Vagina (tissue), 2 donors: ENCODE results near the gene RANBP17. TPM values are rescaled to one million over a fixed set of nuclear protein-coding genes. Genes with fewer than 3 reads are reported as not detected.
"Not testable (repeated sequence)": the region's sequence is repeated elsewhere in the genome, so short reads cannot be mapped to it uniquely, and the experiment has no call there.

Source experiments
- DNase-seq, 2 donors: peaks; one replicate each; pipeline ENCODE4 v3.0.0-alpha.2; 2017; ENCODE audit errors: extremely low spot score in 2 of 2
- H3K27ac ChIP-seq: fragments of 200-600 bp; sonication (generic); one replicate; pipeline ENCODE4 v1.5.1; 2019
- H3K27me3 ChIP-seq: fragments of 200-600 bp; sonication (generic); one replicate; pipeline ENCODE4 v1.5.1; 2019
- H3K36me3 ChIP-seq, 2 donors: fragments of 200-600 bp; sonication (generic); one replicate each; pipeline ENCODE4 v1.5.1; 2017 to 2019
- H3K4me1 ChIP-seq: fragments of 200-600 bp; sonication (generic); one replicate; pipeline ENCODE4 v1.5.1; 2019
- H3K4me3 ChIP-seq, 2 donors: fragments of 200-600 bp; sonication (generic); 1 replicate in 1 of 2; 2 replicates in 1 of 2; pipeline ENCODE4 v1.5.1; 2016 to 2019
- H3K9me3 ChIP-seq: fragments of 200-600 bp; sonication (generic); one replicate; pipeline ENCODE4 v1.5.1; 2019
- POLR2A ChIP-seq, 2 donors: fragments of 450-650 bp; IDR thresholded peaks; one replicate each; pipeline ENCODE4 v1.6.1; 2017; ENCODE audit warnings: antibody characterized with exemption in 2 of 2, mild to moderate bottlenecking in 2 of 2, moderate library complexity in 2 of 2
- POLR2AphosphoS5 ChIP-seq, 2 donors: sonication (generic); formaldehyde crosslinking; IDR thresholded peaks; one replicate each; pipeline ENCODE4 v1.9.0; 2017; ENCODE audit warnings: antibody characterized with exemption in 2 of 2, mild to moderate bottlenecking in 2 of 2, low read depth in 1 of 2; ENCODE audit not compliant: insufficient read depth in 1 of 2
- intact Hi-C: fragments of 100-400 bp; cut with DNase I; formaldehyde crosslinking; loops from one replicate; pipeline ENCODE4 v1.15.1; 2023
- total RNA-seq: library from RNA; depleted of rRNA; stranded (reverse); fragments of >200 nt; gene quantifications from one replicate; pipeline ENCODE4 v1.2.3, GENCODE V29; 2016
- TF ChIP-seq, protein P1 (sequence below), 3 experiments: fragments of 450-650 bp in 2 of 3; fragments of 200-600 bp in 1 of 3; sonication (generic) in 1 of 3; IDR thresholded peaks; one replicate each; pipeline ENCODE4 v1.5.1; 2017 to 2019; ENCODE audit warnings: antibody characterized with exemption in 3 of 3, mild to moderate bottlenecking in 2 of 3, moderate library complexity in 2 of 3

RANBP17 gene
- total RNA-seq, 1 donor from 2014 or later, result 5.4 TPM

DNA sequence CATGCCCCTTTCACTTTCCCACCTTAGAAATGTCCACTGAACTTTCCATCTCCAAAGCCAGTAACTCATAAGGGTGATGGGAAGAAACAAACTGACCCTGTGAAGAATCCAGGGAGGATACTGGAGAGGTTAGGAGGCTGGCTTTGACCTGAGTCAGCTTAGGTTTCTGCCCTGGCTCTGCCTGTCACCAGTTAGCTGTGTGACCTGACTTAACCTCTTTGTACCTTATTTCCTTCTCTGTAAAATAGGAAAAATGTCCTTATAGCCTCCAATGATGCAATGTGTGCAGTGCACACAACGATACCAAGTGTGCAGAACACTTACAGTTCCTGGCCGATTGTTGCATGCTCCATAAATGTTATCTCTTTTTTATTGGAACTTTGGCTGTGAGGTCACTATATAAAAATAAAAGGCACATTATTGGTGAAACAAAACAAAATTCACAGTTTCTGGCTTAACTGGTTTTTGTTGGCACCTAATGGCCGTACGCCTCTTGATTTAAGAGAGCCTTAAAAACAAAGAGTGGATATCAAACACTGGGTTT is 40.5 kb upstream of the RANBP17 start:
- Histone ChIP-seq H3K4me1 (no peaks in the 10 kb centered on the region), H3K27me3 (no peaks in the 10 kb centered on the region), H3K9me3 (no peaks in the 10 kb centered on the region), H3K27ac (no peak overlapping the region), H3K36me3 (no peaks in the 10 kb centered on the region), H3K4me3 (no peak overlapping the region)
- intact Hi-C loops, result no loop called here
- TF ChIP-seq POLR2A (IDR thresholded peaks at IDR 0.05), result no peak
- no peak for TF ChIP-seq POLR2AphosphoS5 (IDR thresholded peaks at IDR 0.05; ENCODE audit: insufficient read depth in 1 of 2, low read depth in 1 of 2)
- TF ChIP-seq, protein P1, sequence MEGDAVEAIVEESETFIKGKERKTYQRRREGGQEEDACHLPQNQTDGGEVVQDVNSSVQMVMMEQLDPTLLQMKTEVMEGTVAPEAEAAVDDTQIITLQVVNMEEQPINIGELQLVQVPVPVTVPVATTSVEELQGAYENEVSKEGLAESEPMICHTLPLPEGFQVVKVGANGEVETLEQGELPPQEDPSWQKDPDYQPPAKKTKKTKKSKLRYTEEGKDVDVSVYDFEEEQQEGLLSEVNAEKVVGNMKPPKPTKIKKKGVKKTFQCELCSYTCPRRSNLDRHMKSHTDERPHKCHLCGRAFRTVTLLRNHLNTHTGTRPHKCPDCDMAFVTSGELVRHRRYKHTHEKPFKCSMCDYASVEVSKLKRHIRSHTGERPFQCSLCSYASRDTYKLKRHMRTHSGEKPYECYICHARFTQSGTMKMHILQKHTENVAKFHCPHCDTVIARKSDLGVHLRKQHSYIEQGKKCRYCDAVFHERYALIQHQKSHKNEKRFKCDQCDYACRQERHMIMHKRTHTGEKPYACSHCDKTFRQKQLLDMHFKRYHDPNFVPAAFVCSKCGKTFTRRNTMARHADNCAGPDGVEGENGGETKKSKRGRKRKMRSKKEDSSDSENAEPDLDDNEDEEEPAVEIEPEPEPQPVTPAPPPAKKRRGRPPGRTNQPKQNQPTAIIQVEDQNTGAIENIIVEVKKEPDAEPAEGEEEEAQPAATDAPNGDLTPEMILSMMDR (IDR thresholded peaks at IDR 0.05), result no peak
- DNase-seq, result no peak

DNA sequence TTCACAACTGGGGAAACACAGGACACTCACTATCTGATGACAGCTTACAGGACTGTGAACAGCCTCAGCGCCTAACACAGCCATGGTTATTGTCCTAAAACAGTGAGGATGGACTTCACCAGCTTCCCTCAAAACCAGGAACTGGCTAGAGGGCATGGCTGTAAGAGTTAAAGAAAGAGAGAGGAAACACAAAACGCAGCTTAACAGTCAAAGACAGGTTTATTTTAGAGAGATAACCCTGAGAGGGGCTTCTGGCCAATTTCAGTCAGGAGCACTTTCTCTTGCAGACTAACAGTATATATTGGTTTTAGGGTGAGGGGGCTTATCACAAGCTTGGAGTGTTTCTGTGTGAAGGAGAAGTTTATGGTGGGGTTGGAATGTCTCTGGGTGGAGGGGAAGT is 35.7 kb upstream of the RANBP17 start:
- Histone ChIP-seq H3K27me3 (no peaks in the 10 kb centered on the region), H3K9me3 (no peaks in the 10 kb centered on the region), H3K36me3 (no peaks in the 10 kb centered on the region), H3K27ac (no peak overlapping the region), H3K4me3 (no peak overlapping the region), H3K4me1 (no peaks in the 10 kb centered on the region)
- DNase-seq, result no peak
- intact Hi-C loops, result no loop called here
- TF ChIP-seq POLR2A (IDR thresholded peaks at IDR 0.05), result no peak
- TF ChIP-seq, protein P1 (IDR thresholded peaks at IDR 0.05), result no peak
- no peak for TF ChIP-seq POLR2AphosphoS5 (IDR thresholded peaks at IDR 0.05; ENCODE audit: insufficient read depth in 1 of 2, low read depth in 1 of 2)

DNA sequence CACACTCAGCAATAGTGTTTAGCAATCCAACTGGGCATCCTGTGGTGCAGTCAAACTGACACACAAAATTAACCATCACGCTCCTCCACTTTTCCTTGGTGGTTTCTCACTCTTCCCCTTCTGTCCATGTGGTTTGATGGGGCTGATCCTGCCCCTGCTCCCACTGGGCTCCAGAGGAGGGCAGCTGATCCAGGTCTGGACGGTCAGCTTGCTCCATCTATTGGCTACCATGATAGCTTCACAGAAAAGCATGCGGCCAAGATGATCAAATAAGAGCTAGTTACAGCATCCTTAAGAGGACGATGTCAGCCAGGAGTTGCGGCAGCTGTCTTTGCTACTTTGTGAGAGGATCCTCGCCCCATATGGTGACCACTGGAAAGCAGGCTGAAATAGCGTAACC is 29.6 kb upstream of the RANBP17 start:
- no peak for DNase-seq
- Histone ChIP-seq H3K4me1 (no peaks in the 10 kb centered on the region), H3K4me3 (no peak overlapping the region), H3K27me3 (no peaks in the 10 kb centered on the region), H3K9me3 (no peaks in the 10 kb centered on the region), H3K27ac (no peak overlapping the region), H3K36me3 (no peaks in the 10 kb centered on the region)
- no peak for TF ChIP-seq POLR2AphosphoS5 (IDR thresholded peaks at IDR 0.05; ENCODE audit: insufficient read depth in 1 of 2, low read depth in 1 of 2)
- no peak for TF ChIP-seq POLR2A (IDR thresholded peaks at IDR 0.05)
- TF ChIP-seq, protein P1 (IDR thresholded peaks at IDR 0.05), result no peak
- intact Hi-C loops, result no loop called here

DNA sequence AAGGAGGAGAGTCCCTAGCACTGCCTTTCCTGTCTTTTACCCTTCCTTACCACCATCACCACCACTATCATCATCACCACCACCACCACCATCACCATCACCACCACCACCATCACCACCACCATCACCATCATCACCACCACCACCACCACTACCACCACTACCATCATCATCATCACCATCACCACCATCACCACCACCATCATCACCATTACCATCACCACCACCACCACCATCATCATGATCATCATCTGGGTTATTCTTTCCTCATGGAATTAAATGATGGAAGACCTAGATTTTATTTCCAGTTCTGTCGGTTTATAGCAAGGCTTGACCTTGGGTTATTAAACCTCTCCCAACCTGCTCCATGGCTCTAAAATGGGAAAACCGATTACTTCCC is 27.8 kb upstream of the RANBP17 start:
- H3K27me3 ChIP-seq, DNase-seq, H3K4me1 ChIP-seq, H3K36me3 ChIP-seq, intact Hi-C loops, H3K27ac ChIP-seq, H3K9me3 ChIP-seq, H3K4me3 ChIP-seq: not testable (repeated sequence)

DNA sequence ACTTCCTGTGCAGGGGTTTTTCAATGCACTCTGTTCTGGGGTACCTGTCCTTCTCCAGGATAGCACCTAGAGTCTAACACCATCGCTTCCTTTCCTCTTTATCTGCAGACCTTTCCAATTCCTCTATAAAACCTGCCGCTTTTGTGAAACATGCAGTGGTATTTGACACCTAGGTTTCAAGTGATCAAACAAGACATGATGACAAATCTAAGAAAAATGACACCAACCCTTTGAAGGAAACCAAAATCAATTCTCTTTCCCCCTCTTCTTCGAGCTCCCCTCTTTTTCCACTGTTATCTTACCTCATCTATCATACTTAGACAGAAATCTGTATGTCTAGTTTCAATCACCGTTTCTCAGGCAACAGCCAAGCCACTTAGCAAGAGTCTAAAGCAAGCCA is 25.6 kb upstream of the RANBP17 start:
- Histone ChIP-seq H3K4me1 (no peaks in the 10 kb centered on the region), H3K27me3 (no peaks in the 10 kb centered on the region), H3K27ac (no peak overlapping the region), H3K36me3 (no peaks in the 10 kb centered on the region), H3K4me3 (no peak overlapping the region), H3K9me3 (no peaks in the 10 kb centered on the region)
- TF ChIP-seq POLR2A (IDR thresholded peaks at IDR 0.05), result no peak
- intact Hi-C loops, result no loop called here
- no peak for DNase-seq

DNA sequence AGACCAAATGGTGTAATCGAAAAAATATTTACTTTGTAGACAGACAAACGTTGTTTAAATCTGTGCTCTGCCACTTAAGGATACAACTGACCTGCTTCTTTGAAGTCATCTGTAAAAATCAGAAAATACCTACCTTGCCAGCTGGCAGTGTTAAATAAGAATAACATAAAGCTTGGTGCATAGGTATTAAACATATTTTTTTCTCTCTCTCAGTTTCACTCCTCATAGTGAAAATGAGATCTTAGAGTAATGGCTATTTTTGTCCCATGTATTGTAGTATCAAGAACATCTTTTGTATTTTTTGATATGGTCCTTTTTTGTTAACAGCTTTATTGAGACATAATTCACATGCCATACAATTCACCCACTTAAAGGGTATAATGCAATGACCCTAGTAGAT is 17.9 kb upstream of the RANBP17 start:
- TF ChIP-seq POLR2AphosphoS5 (IDR thresholded peaks at IDR 0.05; ENCODE audit: insufficient read depth in 1 of 2, low read depth in 1 of 2), result no peak
- no peak for TF ChIP-seq POLR2A (IDR thresholded peaks at IDR 0.05)
- intact Hi-C loops, result no loop called here

More for the DNA sequence above, 17.9 kb upstream of the RANBP17 start:
- Histone ChIP-seq H3K27ac (no peak overlapping the region), H3K4me1 (no peaks in the 10 kb centered on the region), H3K27me3 (no peaks in the 10 kb centered on the region), H3K4me3 (no peak overlapping the region), H3K9me3 (no peaks in the 10 kb centered on the region), H3K36me3 (no peaks in the 10 kb centered on the region)
- DNase-seq, result no peak
